Left ventricle myocardium inferior (tissue), 1 donor: ENCODE results near the gene KCNAB2. TPM values are rescaled to one million over a fixed set of nuclear protein-coding genes. Genes with fewer than 3 reads are reported as not detected.

Source experiments
- DNase-seq: peaks from one replicate; pipeline ENCODE4 v3.0.0-alpha.2; 2020
- H3K27ac ChIP-seq: fragments of 200-600 bp; replicated peaks from 2 replicates; pipeline ENCODE4 v1.8.0; 2021
- H3K27me3 ChIP-seq: fragments of 200-600 bp; 2 replicates; pipeline ENCODE4 v1.8.0; 2021; ENCODE audit warnings: low read depth
- H3K36me3 ChIP-seq: fragments of 200-600 bp; 2 replicates; pipeline ENCODE4 v1.8.0; 2021
- H3K4me1 ChIP-seq: fragments of 200-600 bp; 2 replicates; pipeline ENCODE4 v1.8.0; 2021
- H3K4me3 ChIP-seq: fragments of 200-600 bp; 2 replicates; pipeline ENCODE4 v1.8.0; 2021; ENCODE audit warnings: mild to moderate bottlenecking, moderate library complexity
- H3K9me3 ChIP-seq: fragments of 200-600 bp; replicated peaks from 2 replicates; pipeline ENCODE4 v1.8.0; 2021
- intact Hi-C: fragments of 100-400 bp; cut with micrococcal nuclease; formaldehyde crosslinking; loops from one replicate; pipeline ENCODE4 v1.11.0; 2022
- total RNA-seq: library from RNA; stranded (reverse); fragmentation: NEBNext Ultra II Directional; extraction: Animal tissue kit (Norgen Biotek cat#: 25700); gene quantifications from one replicate; pipeline ENCODE4 v1.2.1, GENCODE V29; 2021
- TF ChIP-seq, protein P1 (sequence below): fragments of 200-600 bp; IDR thresholded peaks from 2 replicates; pipeline ENCODE4 v1.8.0; 2021; ENCODE audit warnings: antibody characterized with exemption, mild to moderate bottlenecking, borderline replicate concordance
- donor health status: DM: no; HTN: yes; CAD: no; lungs with severe emphysema.

The KCNAB2 gene
- total RNA-seq, 1 donor from 2014 or later, result 31.0 TPM

DNA sequence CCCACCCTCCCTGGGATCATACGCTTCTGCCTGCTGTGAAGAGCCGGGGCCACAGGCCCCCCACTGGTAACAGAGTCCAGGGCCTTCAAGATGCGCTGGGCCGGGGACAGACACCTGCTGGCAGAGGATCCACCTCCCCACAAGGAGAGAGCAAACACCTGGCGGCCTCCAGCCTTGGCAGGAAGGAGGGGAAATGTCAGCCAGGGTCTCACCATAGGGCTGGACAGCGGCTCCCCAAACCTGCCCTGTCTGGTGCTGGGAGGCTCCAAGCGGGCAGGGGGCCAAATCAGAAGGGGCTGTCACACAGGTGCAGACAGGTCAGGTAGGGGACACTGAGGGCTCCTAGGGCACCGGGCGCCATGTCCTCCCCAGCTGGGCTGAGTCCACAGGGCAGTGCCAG, 58.9 kb downstream of the KCNAB2 start:
- H3K4me3 ChIP-seq, result no peak overlapping the region
- H3K27ac ChIP-seq, result no peak overlapping the region
- H3K4me1 ChIP-seq, result peaks cover under 1% of the 10 kb centered on the region
- no peaks in the 10 kb centered on the region for H3K36me3 ChIP-seq
- TF ChIP-seq, protein P1, sequence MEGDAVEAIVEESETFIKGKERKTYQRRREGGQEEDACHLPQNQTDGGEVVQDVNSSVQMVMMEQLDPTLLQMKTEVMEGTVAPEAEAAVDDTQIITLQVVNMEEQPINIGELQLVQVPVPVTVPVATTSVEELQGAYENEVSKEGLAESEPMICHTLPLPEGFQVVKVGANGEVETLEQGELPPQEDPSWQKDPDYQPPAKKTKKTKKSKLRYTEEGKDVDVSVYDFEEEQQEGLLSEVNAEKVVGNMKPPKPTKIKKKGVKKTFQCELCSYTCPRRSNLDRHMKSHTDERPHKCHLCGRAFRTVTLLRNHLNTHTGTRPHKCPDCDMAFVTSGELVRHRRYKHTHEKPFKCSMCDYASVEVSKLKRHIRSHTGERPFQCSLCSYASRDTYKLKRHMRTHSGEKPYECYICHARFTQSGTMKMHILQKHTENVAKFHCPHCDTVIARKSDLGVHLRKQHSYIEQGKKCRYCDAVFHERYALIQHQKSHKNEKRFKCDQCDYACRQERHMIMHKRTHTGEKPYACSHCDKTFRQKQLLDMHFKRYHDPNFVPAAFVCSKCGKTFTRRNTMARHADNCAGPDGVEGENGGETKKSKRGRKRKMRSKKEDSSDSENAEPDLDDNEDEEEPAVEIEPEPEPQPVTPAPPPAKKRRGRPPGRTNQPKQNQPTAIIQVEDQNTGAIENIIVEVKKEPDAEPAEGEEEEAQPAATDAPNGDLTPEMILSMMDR, result no peak
- H3K9me3 ChIP-seq, result no peaks in the 10 kb centered on the region
- peaks cover 78% of the 10 kb centered on the region for H3K27me3 ChIP-seq
- no peak for DNase-seq
- intact Hi-C loops, result no loop called here

DNA sequence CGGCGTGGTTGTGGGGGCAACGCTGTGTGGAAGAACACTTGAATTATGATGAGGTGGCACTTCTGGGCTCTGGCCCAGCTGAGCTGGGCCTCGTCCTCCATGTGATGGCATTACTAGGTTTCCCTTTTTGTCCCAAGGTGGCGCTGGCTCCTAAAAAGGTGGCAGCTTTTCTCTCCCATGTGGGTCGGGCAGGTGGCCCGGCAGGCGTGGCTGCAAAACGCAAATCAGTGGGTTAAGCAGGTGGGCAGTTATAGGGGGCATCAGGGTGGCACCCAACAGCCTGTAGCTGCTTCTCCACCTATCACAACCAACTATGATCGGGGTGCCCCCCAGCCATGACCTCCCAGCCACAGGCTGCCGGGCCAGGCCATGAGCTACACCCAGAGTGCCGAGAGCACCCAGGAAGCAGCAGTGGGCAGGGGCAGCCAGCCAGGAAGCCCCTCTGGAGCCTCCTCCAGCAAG, 59.6 kb downstream of the KCNAB2 start:
- Histone ChIP-seq H3K27ac (no peak overlapping the region), H3K27me3 (peaks cover 84% of the 10 kb centered on the region), H3K9me3 (no peaks in the 10 kb centered on the region), H3K4me1 (no peaks in the 10 kb centered on the region), H3K4me3 (no peak overlapping the region), H3K36me3 (no peaks in the 10 kb centered on the region)
- DNase-seq, result no peak
- intact Hi-C loops, result no loop called here
- TF ChIP-seq, protein P1, result no peak

DNA sequence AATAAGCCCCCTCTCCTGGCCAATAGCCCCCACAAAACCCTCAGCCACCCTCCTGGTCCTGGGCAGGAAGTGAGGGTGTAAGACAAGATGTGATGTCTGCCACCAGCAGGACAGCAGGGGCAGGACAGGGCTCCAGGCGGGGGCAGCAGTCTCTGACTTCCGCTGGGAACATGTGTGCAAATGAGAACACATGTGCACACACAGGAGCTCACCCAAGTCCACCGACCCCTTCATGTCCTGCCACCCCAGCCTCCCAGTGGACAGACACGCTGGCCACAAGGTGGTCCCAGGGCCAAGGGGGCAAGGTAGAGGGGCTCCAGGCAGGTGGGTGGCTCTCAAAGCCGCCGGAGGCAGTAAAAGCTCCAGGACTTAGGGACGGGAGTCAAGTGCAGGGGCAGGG, 60.1 kb downstream of the KCNAB2 start:
- DNase-seq, result no peak
- Histone ChIP-seq H3K4me1 (no peaks in the 10 kb centered on the region), H3K4me3 (no peak overlapping the region), H3K27ac (no peak overlapping the region), H3K36me3 (no peaks in the 10 kb centered on the region), H3K9me3 (no peaks in the 10 kb centered on the region), H3K27me3 (peaks cover 86% of the 10 kb centered on the region)
- TF ChIP-seq, protein P1, result no peak
- intact Hi-C loops, result no loop called here

DNA sequence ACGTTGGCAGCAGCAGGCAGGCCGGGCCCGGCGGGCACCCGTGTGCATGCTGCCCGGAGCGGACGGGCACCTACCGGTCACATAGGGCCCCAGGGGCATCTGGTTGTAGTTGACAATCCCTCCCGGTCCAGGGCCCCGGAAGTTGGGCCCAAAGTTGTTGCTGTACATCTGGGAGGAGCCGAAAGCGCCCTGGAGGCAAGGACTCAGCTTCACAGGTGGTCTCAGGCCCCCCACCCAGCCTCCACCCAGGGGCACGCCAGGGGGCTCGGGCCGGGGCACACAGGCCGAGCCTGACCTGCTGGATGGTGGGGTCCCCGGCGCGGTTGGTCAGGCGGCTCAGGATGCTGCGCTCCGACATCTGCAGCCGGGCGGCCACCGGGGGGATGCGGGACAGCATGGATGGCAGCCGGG, 60.6 kb downstream of the KCNAB2 start:
- intact Hi-C loops, result no loop called here
- no peak overlapping the region for H3K4me3 ChIP-seq
- TF ChIP-seq, protein P1, result no peak
- no peaks in the 10 kb centered on the region for H3K4me1 ChIP-seq
- no peaks in the 10 kb centered on the region for H3K36me3 ChIP-seq
- no peak overlapping the region for H3K27ac ChIP-seq
- H3K9me3 ChIP-seq, result no peaks in the 10 kb centered on the region
- no peak for DNase-seq
- peaks cover 87% of the 10 kb centered on the region for H3K27me3 ChIP-seq

DNA sequence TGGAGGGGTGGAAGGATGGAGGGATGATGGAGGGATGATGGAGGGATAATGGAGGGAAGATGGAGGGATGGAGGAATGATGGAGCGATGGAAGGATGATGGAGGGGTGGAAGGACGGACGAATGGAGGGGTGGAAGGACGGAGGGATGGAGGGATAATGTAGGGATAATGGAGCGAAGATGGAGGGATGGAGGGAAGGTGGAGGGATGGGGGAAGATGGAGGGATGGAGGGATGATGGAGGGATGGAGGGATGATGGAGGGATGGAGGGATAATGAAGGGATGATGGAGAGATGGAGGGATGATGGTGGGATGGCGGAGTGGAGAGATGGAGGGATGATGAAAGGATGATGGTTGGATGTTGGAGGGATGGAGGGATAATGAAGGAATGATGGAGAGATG, 61.3 kb downstream of the KCNAB2 start:
- TF ChIP-seq, protein P1, result no peak
- Histone ChIP-seq H3K9me3 (no peaks in the 10 kb centered on the region), H3K27me3 (peaks cover 89% of the 10 kb centered on the region), H3K36me3 (no peaks in the 10 kb centered on the region), H3K4me3 (no peak overlapping the region), H3K27ac (no peak overlapping the region), H3K4me1 (no peaks in the 10 kb centered on the region)
- DNase-seq, result no peak
- intact Hi-C loops, result no loop called here
